Stomach smooth muscle (tissue), 2 donors: Measurements from ENCODE around the gene RASSF7.

Source experiments
- H3K27ac ChIP-seq: one replicate; pipeline ENCODE4 v1.7.0; 2013; ENCODE audit warnings: mild to moderate bottlenecking, low read length, inconsistent platforms
- H3K27me3 ChIP-seq, 2 donors: one replicate each; pipeline ENCODE4 v1.7.0; 2013; ENCODE audit warnings: low read length in 2 of 2; ENCODE audit not compliant: insufficient read depth in 2 of 2, control insufficient read depth in 1 of 2
- H3K36me3 ChIP-seq, 2 donors: one replicate each; pipeline ENCODE4 v1.7.0; 2013; ENCODE audit warnings: low read length in 2 of 2; ENCODE audit not compliant: control insufficient read depth in 2 of 2, insufficient read depth in 2 of 2
- H3K4me1 ChIP-seq: one replicate; pipeline ENCODE4 v1.7.0; 2013; ENCODE audit warnings: low read length; ENCODE audit not compliant: control insufficient read depth, insufficient read depth
- H3K4me3 ChIP-seq, 2 donors: one replicate each; pipeline ENCODE4 v1.7.0; 2013; ENCODE audit warnings: low read length in 2 of 2
- H3K9ac ChIP-seq, 2 donors: one replicate each; pipeline ENCODE4 v1.7.0; 2013; ENCODE audit warnings: low read length in 2 of 2, mild to moderate bottlenecking in 1 of 2
- H3K9me3 ChIP-seq, 2 donors: one replicate each; pipeline ENCODE4 v1.7.0; 2013; ENCODE audit warnings: low read length in 2 of 2; ENCODE audit not compliant: control insufficient read depth in 2 of 2
- donor health status: healthy.
- donor health status: Pancreatic carcinoma.

Gene RASSF7

GRCh38 chr11:595400-595799 is 34.6 kb downstream of the RASSF7 start:
- Histone ChIP-seq H3K36me3 (peaks cover 57 to 59% of the 10 kb centered on the region in 2 donors), H3K9me3 (no peaks in the 10 kb centered on the region)

GRCh38 chr11:596374-596773 is 35.6 kb downstream of the RASSF7 start:
- Histone ChIP-seq H3K36me3 (peaks cover 54 to 60% of the 10 kb centered on the region in 2 donors), H3K9me3 (no peaks in the 10 kb centered on the region)

More at GRCh38 chr11:595400-595799, 34.6 kb downstream of the RASSF7 start:
- no peaks in the 10 kb centered on the region for H3K27me3 ChIP-seq
- no peaks in the 10 kb centered on the region for H3K4me1 ChIP-seq
- no peak overlapping the region for H3K27ac ChIP-seq
- no peak overlapping the region for H3K9ac ChIP-seq
- H3K4me3 ChIP-seq = no peak overlapping the region

DNA sequence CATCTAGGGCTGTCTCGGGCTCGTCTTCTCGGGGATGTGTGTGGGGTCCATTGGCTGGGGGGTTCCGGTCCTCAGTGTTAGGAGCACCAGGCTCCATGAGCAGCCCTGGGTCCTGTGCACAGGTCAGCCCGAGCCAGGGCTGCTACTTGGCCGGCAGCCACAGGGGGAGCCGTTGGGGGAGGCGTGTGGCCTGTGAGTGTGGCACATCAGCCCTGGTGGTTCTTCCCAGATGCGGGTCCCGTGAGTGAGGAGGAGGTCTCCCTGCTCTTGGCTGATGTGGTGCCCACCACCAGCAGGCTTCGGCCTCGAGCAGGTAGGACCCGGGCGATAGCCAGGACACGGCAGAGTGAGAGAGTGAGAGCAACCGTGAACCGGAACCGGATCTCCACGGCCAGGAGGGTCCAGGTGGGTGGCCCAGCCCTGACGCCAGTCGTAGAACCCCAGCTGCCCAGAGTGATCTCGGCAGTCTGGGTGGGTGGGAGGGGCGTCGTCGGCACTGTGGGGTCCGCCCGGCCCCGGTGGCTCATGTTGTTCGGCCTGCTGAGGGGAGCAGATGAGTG is 36.5 kb downstream of the RASSF7 start:
- no peak overlapping the region for H3K9ac ChIP-seq
- H3K4me3 ChIP-seq = no peak overlapping the region
- H3K4me1 ChIP-seq = no peaks in the 10 kb centered on the region
- H3K27me3 ChIP-seq = no peaks in the 10 kb centered on the region
- no peak overlapping the region for H3K27ac ChIP-seq
- no peaks in the 10 kb centered on the region for H3K9me3 ChIP-seq
- peaks cover 56 to 65% of the 10 kb centered on the region in 2 donors for H3K36me3 ChIP-seq

More at GRCh38 chr11:596374-596773, 35.6 kb downstream of the RASSF7 start:
- H3K4me1 ChIP-seq = no peaks in the 10 kb centered on the region
- no peak overlapping the region for H3K4me3 ChIP-seq
- H3K27ac ChIP-seq = no peak overlapping the region
- H3K9ac ChIP-seq = no peak overlapping the region
- H3K27me3 ChIP-seq = no peaks in the 10 kb centered on the region

DNA sequence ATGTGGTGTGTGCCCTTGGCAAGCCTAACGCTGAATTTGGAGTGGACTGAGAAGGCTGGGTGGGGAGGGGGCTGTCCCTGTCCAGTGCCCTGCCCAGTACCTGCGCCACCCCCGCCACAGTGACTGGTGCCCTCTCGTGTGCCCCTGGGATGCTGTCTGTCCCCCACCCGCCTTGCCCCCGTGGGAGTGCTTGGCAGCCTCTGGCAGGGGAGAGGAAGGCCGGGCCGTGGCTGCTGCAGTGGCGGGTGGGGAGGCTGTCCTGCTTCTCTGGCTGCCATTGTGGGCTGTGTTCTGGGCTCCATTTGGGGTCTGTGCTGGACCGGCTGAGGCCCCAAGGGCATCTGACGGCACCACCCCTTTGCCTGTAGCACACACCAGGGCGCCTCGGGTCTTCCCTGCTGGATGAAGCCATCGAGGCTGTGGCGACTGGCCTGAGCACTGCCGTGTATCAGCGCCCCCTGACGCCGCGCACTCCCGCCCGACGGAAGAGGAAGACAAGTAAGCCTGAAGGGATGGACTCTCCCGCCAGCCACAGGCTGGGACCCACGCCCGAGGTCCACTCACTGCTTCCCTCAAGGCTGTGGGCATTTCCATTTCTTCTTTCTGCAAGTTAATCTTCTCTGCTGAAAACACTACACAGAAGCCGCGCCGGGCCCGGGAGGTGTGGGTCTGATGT is 37.4 kb downstream of the RASSF7 start:
- Histone ChIP-seq H3K36me3 (peaks cover 48 to 62% of the 10 kb centered on the region in 2 donors), H3K9ac (no peak overlapping the region)

DNA sequence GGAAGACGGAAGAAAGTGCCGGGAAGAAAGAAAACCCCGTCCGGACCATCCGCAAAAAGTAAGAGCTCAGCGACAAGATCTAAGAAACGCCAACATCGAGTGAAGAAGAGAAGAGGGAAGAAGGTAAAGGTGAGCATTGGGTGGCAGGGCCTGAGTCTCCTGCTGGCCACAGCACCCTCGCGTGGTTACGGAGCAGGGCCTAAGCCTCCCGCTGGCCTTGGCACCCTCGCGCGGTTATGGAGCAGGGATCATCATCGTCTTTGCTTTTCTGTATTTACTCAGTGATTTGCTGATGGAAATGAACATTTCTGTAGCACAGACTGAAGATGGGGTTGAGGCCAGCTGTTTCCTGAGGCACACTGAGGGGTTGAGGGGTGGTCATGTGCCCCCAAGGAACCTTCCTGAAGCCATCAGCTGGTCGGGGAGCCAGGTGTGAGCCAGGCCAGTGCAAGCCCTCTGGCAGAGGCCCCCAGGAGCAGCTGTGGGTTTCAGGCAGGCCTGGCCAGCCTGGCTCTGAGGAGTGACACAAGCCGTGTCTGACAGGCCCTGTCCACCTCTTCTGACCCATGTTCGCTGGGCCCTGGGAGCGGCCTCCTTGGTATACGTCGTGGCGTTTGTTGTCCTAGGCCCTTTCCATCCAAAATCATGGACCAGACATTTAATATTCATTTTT is 40.9 kb downstream of the RASSF7 start:
- Histone ChIP-seq H3K9me3 (no peaks in the 10 kb centered on the region), H3K36me3 (peaks cover 44 to 63% of the 10 kb centered on the region in 2 donors), H3K9ac (no peak overlapping the region), H3K27ac (no peak overlapping the region), H3K27me3 (no peaks in the 10 kb centered on the region), H3K4me1 (peaks cover 9% of the 10 kb centered on the region), H3K4me3 (no peak overlapping the region)

More for the DNA sequence above, 37.4 kb downstream of the RASSF7 start:
- no peaks in the 10 kb centered on the region for H3K27me3 ChIP-seq
- H3K9me3 ChIP-seq = no peaks in the 10 kb centered on the region
- H3K4me3 ChIP-seq = no peak overlapping the region
- no peak overlapping the region for H3K27ac ChIP-seq
- no peaks in the 10 kb centered on the region for H3K4me1 ChIP-seq

- no peak overlapping the region for H3K9ac ChIP-seq
- peaks cover 9% of the 10 kb centered on the region for H3K4me1 ChIP-seq
- no peak overlapping the region for H3K4me3 ChIP-seq
- peaks cover 43 to 61% of the 10 kb centered on the region in 2 donors for H3K36me3 ChIP-seq
- no peak overlapping the region for H3K27ac ChIP-seq
- H3K27me3 ChIP-seq = no peaks in the 10 kb centered on the region
- H3K9me3 ChIP-seq = no peaks in the 10 kb centered on the region
Measured at GRCh38 chr11:603154-603553, 42.4 kb downstream of the RASSF7 start.

DNA sequence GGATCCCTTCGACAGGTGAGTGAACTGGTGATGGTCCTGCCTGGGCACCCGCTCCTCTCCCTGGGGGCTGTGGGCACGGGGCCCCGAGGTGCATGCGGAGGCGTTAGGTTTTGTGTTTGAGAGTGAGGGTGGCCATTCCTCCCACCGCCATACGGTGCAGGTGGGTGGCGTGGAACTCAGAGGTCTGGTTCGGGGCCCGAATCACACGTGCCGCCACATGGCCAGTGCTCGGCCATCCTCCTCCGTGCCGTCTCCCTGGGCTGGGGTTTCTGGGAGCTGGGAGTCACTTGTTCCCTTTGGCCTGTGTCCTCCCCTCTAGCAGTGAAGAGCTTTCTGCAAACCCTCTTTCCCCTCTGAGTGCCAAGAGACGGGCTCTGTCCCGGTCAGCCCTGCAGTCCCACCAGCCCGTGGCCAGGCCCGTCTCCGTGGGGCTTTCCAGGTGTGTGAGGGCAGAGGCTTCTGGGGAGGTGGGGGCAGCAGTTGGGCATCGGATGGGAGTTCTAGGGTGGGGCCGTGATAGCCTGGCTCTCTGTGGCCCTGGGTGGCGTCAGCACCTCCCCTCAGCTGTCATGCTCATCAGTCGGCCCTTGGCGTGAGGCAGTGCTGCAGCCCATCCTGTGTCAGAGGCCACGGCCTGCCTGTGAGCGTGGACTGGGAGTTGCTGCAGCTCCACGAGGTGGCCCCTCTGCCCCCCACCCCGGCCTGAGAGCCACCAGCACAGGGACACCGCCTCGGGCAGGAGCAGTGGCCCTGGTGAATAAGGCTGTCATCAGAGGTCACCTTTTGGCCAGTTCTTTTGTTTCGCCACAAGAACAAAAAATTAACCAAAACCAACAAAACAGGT is 44.7 kb downstream of the RASSF7 start:
- Histone ChIP-seq H3K27me3 (no peaks in the 10 kb centered on the region), H3K9ac (no peak overlapping the region), H3K9me3 (no peaks in the 10 kb centered on the region), H3K27ac (no peak overlapping the region), H3K4me3 (no peak overlapping the region), H3K4me1 (peaks cover 9% of the 10 kb centered on the region), H3K36me3 (peaks cover 39 to 50% of the 10 kb centered on the region in 2 donors)

- no peaks in the 10 kb centered on the region for H3K27me3 ChIP-seq
- no peaks in the 10 kb centered on the region for H3K9me3 ChIP-seq
- H3K36me3 ChIP-seq = peaks cover 46 to 52% of the 10 kb centered on the region in 2 donors
- peaks cover 9% of the 10 kb centered on the region for H3K4me1 ChIP-seq
- no peak overlapping the region for H3K9ac ChIP-seq
- no peak overlapping the region for H3K4me3 ChIP-seq
- H3K27ac ChIP-seq = peak overlapping the region; percentile 62
Measured at GRCh38 chr11:606245-606644, 45.5 kb downstream of the RASSF7 start.

DNA sequence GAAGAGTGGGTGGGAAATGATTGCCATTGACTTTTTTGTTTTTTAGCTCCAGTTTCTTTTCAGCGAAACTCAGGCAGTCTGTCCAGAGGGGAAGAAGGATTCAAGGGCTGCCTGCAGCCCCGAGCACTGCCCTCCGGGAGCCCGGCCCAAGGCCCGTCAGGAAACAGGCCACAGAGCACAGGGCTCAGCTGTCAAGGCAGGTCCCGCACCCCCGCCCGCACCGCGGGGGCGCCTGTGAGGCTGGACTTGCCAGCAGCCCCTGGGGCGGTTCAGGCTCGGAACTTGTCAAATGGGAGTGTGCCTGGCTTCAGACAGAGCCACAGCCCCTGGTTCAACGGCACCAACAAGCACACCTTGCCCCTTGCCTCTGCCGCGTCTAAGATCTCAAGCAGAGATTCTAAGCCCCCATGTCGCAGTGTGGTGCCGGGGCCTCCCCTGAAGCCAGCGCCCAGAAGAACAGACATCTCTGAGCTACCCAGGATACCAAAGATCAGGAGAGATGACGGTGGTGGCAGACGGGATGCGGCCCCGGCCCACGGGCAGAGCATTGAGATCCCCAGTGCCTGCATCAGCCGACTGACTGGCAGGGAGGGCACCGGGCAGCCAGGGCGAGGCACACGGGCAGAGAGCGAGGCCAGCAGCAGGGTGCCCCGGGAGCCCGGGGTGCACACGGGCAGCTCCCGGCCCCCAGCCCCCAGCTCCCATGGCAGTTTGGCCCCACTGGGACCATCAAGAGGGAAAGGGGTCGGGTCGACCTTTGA is 46.4 kb downstream of the RASSF7 start:
- Histone ChIP-seq H3K9ac (no peak overlapping the region), H3K4me1 (peaks cover 9% of the 10 kb centered on the region), H3K36me3 (peaks cover 42 to 46% of the 10 kb centered on the region in 2 donors), H3K9me3 (no peaks in the 10 kb centered on the region), H3K4me3 (no peak overlapping the region), H3K27me3 (no peaks in the 10 kb centered on the region), H3K27ac (peak overlapping the region; percentile 62)
